Breast epithelium (tissue), 3 donors: ENCODE data around the gene SYNGR1.

Experiments
- POLR2A ChIP-seq: fragments of 450-650 bp; IDR thresholded peaks from one replicate; pipeline ENCODE4 v1.6.1; 2016; ENCODE audit warnings: antibody characterized with exemption, mild to moderate bottlenecking, moderate library complexity
- POLR2AphosphoS5 ChIP-seq, 3 donors: sonication (generic); formaldehyde crosslinking; IDR thresholded peaks; one replicate each; pipeline ENCODE4 v1.6.1; 2017; ENCODE audit warnings: antibody characterized with exemption in 3 of 3
- TF ChIP-seq, protein P1 (sequence below), 3 donors: fragments of 450-650 bp; IDR thresholded peaks; one replicate each; pipeline ENCODE4 v1.5.1; 2016 to 2017; ENCODE audit warnings: antibody characterized with exemption in 3 of 3, mild to moderate bottlenecking in 3 of 3, moderate library complexity in 3 of 3

DNA sequence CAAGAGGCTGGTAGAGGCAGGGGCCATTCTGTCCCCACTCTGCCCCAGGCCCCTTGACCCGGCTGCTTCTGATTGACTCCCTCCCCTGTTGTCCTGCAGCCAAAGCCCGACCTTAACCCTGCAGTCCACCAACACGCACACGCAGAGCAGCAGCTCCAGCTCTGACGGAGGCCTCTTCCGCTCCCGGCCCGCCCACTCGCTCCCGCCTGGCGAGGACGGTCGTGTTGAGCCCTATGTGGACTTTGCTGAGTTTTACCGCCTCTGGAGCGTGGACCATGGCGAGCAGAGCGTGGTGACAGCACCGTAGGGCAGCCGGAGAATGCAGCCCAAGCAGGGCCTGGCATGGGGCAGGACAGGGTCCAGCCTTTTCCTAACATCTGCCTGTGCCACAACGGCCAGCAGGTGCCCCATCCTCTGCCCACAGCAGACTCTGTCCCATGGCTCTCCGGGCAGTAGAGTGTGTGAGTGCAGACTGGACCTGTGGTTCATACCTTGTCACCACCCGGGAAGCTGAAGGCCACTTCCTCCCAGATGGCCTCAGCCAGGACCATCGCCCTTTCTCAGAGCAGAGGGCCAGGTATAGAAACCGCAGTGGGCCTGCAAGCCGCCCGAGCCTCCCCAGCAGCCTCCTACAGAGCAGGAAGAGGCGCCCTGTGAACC lies 80.3 kb downstream of the SYNGR1 start:
- TF ChIP-seq, protein P1, sequence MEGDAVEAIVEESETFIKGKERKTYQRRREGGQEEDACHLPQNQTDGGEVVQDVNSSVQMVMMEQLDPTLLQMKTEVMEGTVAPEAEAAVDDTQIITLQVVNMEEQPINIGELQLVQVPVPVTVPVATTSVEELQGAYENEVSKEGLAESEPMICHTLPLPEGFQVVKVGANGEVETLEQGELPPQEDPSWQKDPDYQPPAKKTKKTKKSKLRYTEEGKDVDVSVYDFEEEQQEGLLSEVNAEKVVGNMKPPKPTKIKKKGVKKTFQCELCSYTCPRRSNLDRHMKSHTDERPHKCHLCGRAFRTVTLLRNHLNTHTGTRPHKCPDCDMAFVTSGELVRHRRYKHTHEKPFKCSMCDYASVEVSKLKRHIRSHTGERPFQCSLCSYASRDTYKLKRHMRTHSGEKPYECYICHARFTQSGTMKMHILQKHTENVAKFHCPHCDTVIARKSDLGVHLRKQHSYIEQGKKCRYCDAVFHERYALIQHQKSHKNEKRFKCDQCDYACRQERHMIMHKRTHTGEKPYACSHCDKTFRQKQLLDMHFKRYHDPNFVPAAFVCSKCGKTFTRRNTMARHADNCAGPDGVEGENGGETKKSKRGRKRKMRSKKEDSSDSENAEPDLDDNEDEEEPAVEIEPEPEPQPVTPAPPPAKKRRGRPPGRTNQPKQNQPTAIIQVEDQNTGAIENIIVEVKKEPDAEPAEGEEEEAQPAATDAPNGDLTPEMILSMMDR (IDR thresholded peaks at IDR 0.05), result no peak
- no peak for TF ChIP-seq POLR2A
- TF ChIP-seq POLR2AphosphoS5 (IDR thresholded peaks at IDR 0.05), result no peak
